MM.1S (cell line): ENCODE measurements around the gene HMGA1.

Source experiments
- CTCF ChIP-seq: fragments of 300-600 bp; sonication (generic); IDR thresholded peaks from 2 replicates; pipeline ENCODE4 v1.5.1; 2016; ENCODE audit warnings: antibody characterized with exemption, low read length, mixed read lengths
- EZH2 ChIP-seq: fragments of 300-600 bp; sonication (generic); optimal IDR thresholded peaks from 2 replicates; pipeline ENCODE3; 2017; ENCODE audit warnings: low read depth, mild to moderate bottlenecking, antibody characterized with exemption, low read length, mixed read lengths

- TF ChIP-seq CTCF = no peak
- TF ChIP-seq EZH2 = no peak
These were observed 6.8 kb upstream of the HMGA1 start for GRCh38 chr6:34229877-34230276.
